ENCODE data around the gene HPCAL1.

GRCh38 chr2:10439971-10440370 is 137.3 kb downstream of the HPCAL1 start:
- TF ChIP-seq POLR2A (IDR thresholded peaks at IDR 0.05), result no peak
- no peak for TF ChIP-seq CTCF (IDR thresholded peaks at IDR 0.05)

All from lower leg skin (tissue), 3 donors.